ENCODE data around the gene E2F2.

E2F2 gene, protein sequence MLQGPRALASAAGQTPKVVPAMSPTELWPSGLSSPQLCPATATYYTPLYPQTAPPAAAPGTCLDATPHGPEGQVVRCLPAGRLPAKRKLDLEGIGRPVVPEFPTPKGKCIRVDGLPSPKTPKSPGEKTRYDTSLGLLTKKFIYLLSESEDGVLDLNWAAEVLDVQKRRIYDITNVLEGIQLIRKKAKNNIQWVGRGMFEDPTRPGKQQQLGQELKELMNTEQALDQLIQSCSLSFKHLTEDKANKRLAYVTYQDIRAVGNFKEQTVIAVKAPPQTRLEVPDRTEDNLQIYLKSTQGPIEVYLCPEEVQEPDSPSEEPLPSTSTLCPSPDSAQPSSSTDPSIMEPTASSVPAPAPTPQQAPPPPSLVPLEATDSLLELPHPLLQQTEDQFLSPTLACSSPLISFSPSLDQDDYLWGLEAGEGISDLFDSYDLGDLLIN

GRCh38 chr1:23530747-23531561, at the start of gene E2F2:
Gene E2F2, minus strand, starts transcription at chr1:23531233. Its CDS starts 440 bp downstream, at chr1:23530793.
- peak; percentile 66 to 70 for DNase-seq (ENCODE audit: low read depth in 2 of 2)

DNA sequence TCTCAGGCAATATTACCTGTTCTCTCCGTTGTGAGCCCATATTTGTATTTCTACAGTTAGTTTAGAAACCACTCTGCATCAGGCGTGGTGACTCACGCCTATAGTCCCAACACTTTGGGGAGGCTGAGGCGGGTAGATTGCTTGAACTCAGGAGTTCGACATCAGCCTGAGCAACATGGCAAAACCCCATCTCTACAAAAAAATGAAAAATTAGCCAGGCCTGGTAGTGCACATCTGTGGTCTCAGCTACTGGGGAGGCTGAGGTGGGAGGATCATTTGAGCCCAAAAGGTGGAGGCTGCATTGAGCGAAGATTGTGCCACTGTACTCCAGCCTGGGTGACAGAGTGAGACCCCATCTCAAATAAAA, 47.9 kb upstream of the E2F2 start:
- no peak for DNase-seq (ENCODE audit: low read depth in 2 of 2)

GRCh38 chr1:23578311-23578996, 47.4 kb upstream of the E2F2 start:
- no peak for DNase-seq (ENCODE audit: low read depth in 2 of 2)

DNA sequence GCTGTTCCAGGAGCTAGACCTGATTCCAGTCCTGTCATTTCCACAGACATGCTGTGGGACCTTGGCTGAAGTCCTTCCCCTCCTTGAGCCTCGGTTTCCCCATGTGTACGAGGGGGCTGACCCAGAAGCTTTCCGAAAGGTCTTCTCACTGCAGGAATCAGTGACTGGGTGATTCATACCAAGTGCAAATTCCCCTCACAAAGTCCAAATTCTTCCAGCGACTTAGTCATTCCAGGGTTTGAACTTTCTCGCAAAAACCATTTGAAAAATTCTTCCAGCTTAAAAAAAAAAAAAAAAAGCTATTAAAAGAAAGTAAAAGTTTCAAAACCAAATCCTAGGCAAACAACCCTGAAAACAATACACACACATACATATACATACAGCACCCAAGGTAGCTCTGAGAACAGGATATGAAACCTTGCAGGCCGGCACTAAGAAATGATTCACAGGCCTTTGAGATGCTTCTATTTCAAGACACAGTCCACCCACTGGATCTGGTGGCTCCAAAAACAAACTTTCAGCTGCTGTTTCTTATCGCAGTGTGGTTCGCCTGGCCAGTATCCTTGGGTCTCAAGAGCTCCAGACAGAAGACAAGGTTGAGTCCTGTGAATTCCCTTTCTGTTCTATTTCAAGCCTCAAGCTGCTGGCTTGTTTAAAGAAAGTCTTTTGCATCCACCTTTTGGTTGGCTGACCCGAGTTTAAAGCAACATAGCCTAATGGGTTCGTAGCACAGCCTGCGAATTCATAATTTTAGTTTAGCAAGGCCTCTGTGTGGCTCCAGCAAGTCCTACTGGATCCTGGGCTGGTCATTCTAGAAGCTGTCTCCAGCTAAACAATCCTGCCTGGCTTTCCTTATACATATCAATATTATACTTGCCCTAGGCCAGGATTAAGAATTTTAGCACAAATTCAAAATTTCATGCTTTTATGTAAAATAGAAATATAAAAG, 46.3 kb upstream of the E2F2 start:
- peak; percentile 69 to 79 for DNase-seq (ENCODE audit: low read depth in 2 of 2)

- DNase-seq (ENCODE audit: low read depth in 2 of 2) = no peak
Observed at GRCh38 chr1:23576338-23577055, 45.5 kb upstream of the E2F2 start.

- no peak for DNase-seq (ENCODE audit: low read depth in 2 of 2)
Observed at GRCh38 chr1:23575226-23575810, 44.3 kb upstream of the E2F2 start.

DNA sequence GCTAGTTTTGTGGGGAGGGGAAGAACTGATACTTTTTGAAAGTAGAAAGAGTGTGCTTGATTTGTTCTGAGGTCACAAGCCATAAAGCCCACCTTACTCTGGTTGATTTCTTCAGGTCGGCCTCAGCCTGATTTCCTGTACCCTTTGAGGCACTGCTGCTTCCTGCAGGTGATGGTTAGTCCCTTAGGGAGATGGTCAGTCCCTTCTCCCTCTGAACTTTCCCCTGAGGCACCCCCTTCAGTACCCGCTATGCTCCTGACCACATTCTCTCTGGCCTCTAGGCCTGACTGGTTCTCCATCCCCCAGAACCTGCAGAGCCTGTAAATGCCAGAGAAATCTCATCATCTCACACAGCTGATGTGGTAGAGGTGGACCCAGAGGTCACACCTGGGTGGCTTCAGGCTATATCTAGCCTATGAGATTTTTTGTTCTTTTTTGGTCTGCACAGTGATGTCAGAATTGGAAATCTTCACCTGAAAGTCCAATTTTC, 43.3 kb upstream of the E2F2 start:
- no peak for DNase-seq (ENCODE audit: low read depth in 2 of 2)

GRCh38 chr1:23573574-23574182, 42.6 kb upstream of the E2F2 start:
- DNase-seq (ENCODE audit: low read depth in 2 of 2) = no peak

- no peak for DNase-seq (ENCODE audit: low read depth in 2 of 2)
Observed at GRCh38 chr1:23571465-23571864, 40.4 kb upstream of the E2F2 start.

DNA sequence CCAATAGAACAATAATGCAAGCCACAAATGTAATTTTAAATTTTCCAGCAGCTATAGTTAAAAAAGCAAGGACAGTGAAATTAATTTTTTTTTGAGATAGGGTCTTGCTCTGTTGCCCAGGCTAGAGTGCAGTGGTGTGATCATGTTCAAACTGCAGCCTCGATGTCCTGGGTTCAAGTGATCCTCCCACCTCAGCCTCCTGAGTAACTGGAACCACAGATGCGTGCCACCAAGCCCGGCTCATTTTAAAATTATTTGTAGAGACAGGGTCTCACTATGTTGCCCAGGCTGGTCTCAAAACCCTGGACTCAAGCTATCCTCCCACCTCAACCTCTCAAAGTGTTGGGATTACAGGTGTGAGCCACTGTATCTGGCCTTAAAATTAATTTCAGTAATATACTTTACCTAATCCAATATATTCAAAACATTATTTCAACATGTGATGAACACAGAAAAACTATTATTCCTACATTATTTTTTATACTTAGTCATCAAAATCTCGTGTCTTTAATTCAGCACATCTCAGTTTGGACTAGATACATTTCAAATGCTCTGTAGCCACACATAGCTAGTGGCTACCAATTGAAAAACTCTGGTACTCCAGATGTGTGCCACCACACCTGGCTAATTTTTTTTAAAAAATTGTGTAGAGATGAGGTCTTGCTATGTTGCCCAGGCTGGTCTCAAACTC, 39.1 kb upstream of the E2F2 start:
- DNase-seq (ENCODE audit: low read depth in 2 of 2) = no peak

DNA sequence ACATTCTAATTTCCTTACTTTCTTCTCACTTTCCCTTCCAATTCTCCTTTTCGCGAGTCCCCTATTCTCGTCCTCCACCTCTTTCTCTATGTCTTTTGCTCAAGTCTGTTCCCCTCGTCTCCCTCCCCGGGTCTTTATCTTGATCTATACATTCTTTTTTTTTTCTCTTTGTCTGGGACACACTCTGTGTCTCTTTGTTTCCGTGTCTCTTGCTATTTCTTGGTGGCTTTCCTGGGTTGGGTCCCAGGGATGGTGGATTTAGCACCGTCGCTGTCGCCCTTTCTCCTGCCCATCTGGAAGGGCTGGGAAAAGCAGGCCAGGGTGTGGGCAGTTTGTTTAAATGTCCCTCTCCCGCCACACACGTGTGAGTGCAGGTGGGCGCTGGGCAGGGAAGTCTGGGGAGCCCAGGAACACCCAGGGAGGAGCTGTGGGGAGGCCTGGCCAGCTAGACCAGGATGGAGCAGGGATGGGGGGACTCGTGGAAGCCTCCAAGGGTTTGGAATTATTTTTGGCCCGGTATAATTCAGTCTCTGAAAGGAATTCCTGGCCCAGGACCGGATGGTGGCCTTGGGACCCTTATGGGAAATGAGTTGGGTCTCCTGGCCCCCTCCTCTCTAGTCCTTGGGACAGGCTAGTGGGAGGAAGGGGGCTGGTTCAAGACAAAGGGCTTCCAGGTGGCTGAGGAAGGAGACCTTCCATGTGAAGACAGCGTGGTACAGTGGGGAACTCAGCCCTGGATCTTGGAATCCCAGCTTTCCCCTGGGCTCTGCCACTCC, 37.8 kb upstream of the E2F2 start:
- DNase-seq (ENCODE audit: low read depth in 2 of 2) = no peak

DNA sequence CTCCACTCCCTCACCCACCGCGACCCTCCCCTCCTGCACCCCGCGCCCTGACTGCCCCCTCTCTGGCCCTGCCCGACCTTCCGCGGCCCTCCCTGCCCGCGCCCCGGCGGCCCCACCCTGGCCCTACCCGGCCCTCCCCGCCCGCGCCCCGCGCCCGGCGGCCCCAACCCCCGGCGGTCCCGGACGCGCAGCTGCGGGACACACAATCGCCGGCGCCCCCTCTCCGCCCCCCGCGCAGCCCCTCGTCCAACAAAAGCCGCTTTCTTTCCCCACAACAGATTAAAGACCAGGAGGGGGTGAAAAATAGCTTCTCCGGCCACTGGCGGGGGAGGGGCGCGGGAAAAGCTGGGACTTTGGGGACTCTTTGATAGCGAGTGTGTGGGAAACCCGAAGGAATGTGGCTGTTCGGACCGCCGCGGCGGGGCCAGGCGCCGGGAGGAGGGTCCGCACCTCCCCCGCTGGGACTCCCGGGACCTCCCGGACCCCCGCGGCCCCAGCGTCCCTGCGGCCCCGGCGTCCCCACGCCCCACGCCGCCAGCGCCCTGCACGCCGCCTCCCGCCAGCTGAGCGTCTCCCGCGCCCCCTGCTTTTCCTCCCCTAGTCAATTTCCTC, 37.1 kb upstream of the E2F2 start:
- no peak for DNase-seq (ENCODE audit: low read depth in 2 of 2)

GRCh38 chr1:23567629-23567995, 36.6 kb upstream of the E2F2 start:
- no peak for DNase-seq (ENCODE audit: low read depth in 2 of 2)

- DNase-seq (ENCODE audit: low read depth in 2 of 2) = no peak
Observed at GRCh38 chr1:23566304-23566703, 35.3 kb upstream of the E2F2 start.

DNA sequence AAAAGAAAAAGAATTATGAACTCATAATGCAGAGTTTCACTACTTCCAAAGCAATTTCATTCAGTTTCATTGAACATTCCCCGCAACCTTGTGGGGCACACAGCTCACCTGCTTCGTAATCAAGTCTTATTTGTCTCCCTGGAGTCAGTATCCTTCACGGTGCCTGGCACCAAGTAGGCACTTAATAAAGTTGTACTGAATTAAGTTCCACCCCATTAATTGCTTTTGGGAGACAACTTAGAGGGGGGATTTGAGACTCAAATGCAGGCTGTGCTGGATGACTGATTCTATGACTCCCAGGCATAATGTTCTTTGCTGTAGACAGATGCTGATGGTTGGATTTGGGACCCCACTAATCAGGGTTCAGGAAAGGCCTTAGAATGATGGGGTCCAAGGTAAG, 34.7 kb upstream of the E2F2 start:
- no peak for DNase-seq (ENCODE audit: low read depth in 2 of 2)

DNA sequence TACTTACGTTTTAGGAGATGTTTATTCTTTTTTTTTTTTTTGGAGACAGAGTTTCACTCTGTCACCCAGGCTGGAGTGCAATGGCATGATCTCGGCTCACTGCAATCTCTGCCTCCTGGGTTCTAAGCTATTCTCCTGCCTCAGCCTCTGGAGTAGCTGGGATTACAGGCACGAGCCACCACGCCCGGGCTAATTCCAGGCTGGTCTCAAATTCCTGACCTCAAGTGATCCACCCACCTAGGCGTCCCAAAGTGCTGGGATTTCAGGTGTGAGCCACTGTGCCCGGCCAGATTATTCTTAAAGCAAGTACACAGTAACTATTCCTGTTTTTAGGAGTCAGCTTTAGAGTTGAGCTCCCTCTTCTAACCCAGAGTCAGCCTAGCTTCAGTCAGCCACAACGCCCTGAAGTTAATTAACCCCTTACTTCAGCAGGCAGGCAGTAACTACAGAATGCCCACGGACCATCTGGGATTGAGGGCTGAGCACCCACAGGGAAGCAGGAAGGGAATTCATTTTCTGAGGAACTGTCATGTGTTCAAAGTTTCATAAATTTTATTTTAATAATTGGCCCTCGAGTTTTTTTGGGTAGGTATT, 33.6 kb upstream of the E2F2 start:
- DNase-seq (ENCODE audit: low read depth in 2 of 2) = no peak

DNA sequence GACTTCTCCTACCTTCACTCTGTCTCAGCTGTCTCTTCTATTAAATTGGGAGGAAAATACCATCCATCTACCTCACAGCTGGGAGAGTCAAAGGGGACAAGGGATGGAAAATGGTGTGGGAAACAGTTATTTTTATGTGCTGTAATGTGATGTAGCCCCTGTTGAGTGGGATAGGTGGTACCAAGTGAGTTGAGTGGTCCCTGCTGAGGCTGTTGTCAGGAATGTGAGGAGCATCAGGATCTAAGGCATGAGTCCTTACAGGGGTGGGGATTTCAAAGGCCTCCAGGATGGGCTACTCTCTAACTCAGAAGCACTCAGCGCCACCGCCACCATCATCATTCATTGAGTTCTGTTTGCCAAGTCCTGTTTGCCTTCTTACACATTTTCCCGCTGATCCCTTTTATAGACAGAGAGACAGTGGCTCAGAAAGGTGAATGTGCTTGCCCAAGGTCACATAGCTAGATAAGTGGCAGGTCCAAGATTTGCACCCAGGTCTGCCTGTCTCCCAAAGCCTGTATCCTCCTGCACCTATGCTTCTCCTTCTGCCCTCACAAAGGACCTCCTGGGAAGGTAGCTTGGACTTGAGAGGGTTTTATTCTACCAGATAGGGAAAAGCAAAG, 32.8 kb upstream of the E2F2 start:
- DNase-seq (ENCODE audit: low read depth in 2 of 2) = no peak
